ENCODE measurements around the gene NPAT.

DNA sequence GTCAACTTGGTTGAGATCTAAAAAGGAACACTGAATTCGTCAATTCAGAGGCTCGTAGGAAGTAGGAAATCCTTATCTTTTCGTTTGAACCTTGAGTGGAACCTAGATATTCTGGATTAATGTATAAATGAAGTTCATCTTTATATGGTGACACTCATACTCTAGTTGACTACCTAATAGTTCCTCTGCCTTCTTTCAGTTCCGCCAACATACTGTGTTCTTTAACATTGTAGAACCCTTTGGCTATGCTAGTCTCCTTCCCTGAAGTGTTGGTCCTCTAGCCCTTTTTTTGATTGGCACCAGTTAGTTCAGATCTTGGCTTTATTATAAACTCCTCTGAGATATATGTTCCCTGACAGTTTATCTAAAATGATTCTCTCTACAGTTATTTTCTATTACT is 1.9 kb upstream of the NPAT start:
- TF ChIP-seq, protein P1, sequence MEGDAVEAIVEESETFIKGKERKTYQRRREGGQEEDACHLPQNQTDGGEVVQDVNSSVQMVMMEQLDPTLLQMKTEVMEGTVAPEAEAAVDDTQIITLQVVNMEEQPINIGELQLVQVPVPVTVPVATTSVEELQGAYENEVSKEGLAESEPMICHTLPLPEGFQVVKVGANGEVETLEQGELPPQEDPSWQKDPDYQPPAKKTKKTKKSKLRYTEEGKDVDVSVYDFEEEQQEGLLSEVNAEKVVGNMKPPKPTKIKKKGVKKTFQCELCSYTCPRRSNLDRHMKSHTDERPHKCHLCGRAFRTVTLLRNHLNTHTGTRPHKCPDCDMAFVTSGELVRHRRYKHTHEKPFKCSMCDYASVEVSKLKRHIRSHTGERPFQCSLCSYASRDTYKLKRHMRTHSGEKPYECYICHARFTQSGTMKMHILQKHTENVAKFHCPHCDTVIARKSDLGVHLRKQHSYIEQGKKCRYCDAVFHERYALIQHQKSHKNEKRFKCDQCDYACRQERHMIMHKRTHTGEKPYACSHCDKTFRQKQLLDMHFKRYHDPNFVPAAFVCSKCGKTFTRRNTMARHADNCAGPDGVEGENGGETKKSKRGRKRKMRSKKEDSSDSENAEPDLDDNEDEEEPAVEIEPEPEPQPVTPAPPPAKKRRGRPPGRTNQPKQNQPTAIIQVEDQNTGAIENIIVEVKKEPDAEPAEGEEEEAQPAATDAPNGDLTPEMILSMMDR (IDR thresholded peaks at IDR 0.05) = no peak
- TF ChIP-seq POLR2A (IDR thresholded peaks at IDR 0.05) (no peak), POLR2AphosphoS5 (IDR thresholded peaks at IDR 0.05) (no peak), EP300 (IDR thresholded peaks at IDR 0.05) (no peak)

Measured in upper lobe of left lung (tissue), 4 donors.